Midbrain (tissue), 1 donor: ENCODE data around the gene FUT4.
"Not testable (repeated sequence)": the region's sequence is repeated elsewhere in the genome, so short reads cannot be mapped to it uniquely, and the experiment has no call there.

Experiments
- DNase-seq: peaks from one replicate; lab custom pipeline; 2025; lab: John Stamatoyannopoulos, UW

Gene FUT4

GRCh38 chr11:94567181-94567670 lies 23.5 kb downstream of the FUT4 start, which contains the start of gene PIWIL4:
Gene PIWIL4, plus strand, starts transcription at chr11:94567368. Its CDS starts 151 bp downstream, at chr11:94567519.
- no peak for DNase-seq

- no peak for DNase-seq
These were observed 24.5 kb downstream of the FUT4 start for GRCh38 chr11:94568200-94568599.

GRCh38 chr11:94568717-94569116 lies 25.0 kb downstream of the FUT4 start:
- DNase-seq = no peak

GRCh38 chr11:94572975-94573374 lies 29.3 kb downstream of the FUT4 start:
- DNase-seq = not testable (repeated sequence)

- no peak for DNase-seq
These were observed 30.7 kb downstream of the FUT4 start for GRCh38 chr11:94574193-94574961.

- DNase-seq = no peak
These were observed 32.6 kb downstream of the FUT4 start for GRCh38 chr11:94576306-94576705.

- no peak for DNase-seq
These were observed 34.1 kb downstream of the FUT4 start for GRCh38 chr11:94577841-94578240.

- no peak for DNase-seq
These were observed 38.2 kb downstream of the FUT4 start for GRCh38 chr11:94581926-94582325.

- DNase-seq = no peak
These were observed 39.6 kb downstream of the FUT4 start for GRCh38 chr11:94583213-94583865.

GRCh38 chr11:94583866-94584500 lies 40.3 kb downstream of the FUT4 start:
- no peak for DNase-seq

- no peak for DNase-seq
These were observed 41.3 kb downstream of the FUT4 start for GRCh38 chr11:94584978-94585377.

- DNase-seq = no peak
These were observed 41.7 kb downstream of the FUT4 start for GRCh38 chr11:94585399-94585798.

- DNase-seq = peak; percentile 15
These were observed 42.8 kb downstream of the FUT4 start for GRCh38 chr11:94586546-94586945.

- DNase-seq = no peak
These were observed 43.3 kb downstream of the FUT4 start for GRCh38 chr11:94586978-94587377.

- DNase-seq = no peak
These were observed 44.7 kb downstream of the FUT4 start for GRCh38 chr11:94588366-94588942.

GRCh38 chr11:94590352-94591041 lies 46.8 kb downstream of the FUT4 start:
- no peak for DNase-seq

GRCh38 chr11:94593030-94593429 lies 49.3 kb downstream of the FUT4 start:
- DNase-seq = no peak

- no peak for DNase-seq
These were observed 51.4 kb downstream of the FUT4 start for GRCh38 chr11:94595076-94595475.

- DNase-seq = no peak
These were observed 54.2 kb downstream of the FUT4 start for GRCh38 chr11:94597896-94598295.
